H9 (cell line): ENCODE measurements around the gene CLEC17A. TPM values are rescaled to one million over a fixed set of nuclear protein-coding genes. Genes with fewer than 3 reads are reported as not detected.

Experiments
- DNase-seq: peaks from one replicate; pipeline ENCODE4 v3.0.0-alpha.2; 2017
- H2AFZ ChIP-seq: one replicate; pipeline ENCODE4 v1.6.1; 2013; ENCODE audit warnings: mild to moderate bottlenecking, low read length, control low read depth, moderate library complexity
- H2AK5ac ChIP-seq: 2 replicates; pipeline ENCODE4 v1.6.1; 2013; ENCODE audit warnings: low read length, control low read depth, mixed read lengths; ENCODE audit not compliant: insufficient read length
- H2BK120ac ChIP-seq: one replicate; pipeline ENCODE4 v1.6.1; 2013; ENCODE audit warnings: low read depth, mild to moderate bottlenecking, low read length, control low read depth, inconsistent platforms; ENCODE audit not compliant: poor library complexity, severe bottlenecking
- H2BK12ac ChIP-seq: 2 replicates; pipeline ENCODE4 v1.6.1; 2013; ENCODE audit warnings: low read length, control low read depth, mixed read lengths, low read depth; ENCODE audit not compliant: insufficient read length
- H2BK15ac ChIP-seq: 2 replicates; pipeline ENCODE4 v1.6.1; 2013; ENCODE audit warnings: low read depth, low read length, control low read depth
- H2BK20ac ChIP-seq: one replicate; pipeline ENCODE4 v1.6.1; 2013; ENCODE audit warnings: low read depth, mild to moderate bottlenecking, low read length, control low read depth, inconsistent platforms; ENCODE audit not compliant: poor library complexity, severe bottlenecking
- H2BK5ac ChIP-seq: 2 replicates; pipeline ENCODE4 v1.6.1; 2013; ENCODE audit warnings: low read length, control low read depth, mixed read lengths; ENCODE audit not compliant: insufficient read length
- H3K14ac ChIP-seq: 2 replicates; pipeline ENCODE4 v1.6.1; 2013; ENCODE audit warnings: low read length, control low read depth; ENCODE audit not compliant: insufficient read depth
- H3K18ac ChIP-seq: 2 replicates; pipeline ENCODE4 v1.6.1; 2013; ENCODE audit warnings: low read depth, mild to moderate bottlenecking, mixed read lengths, low read length, control low read depth; ENCODE audit not compliant: insufficient read length
- H3K23ac ChIP-seq: 2 replicates; pipeline ENCODE4 v1.6.1; 2013; ENCODE audit warnings: low read length, control low read depth, mixed read lengths, low read depth; ENCODE audit not compliant: insufficient read length
- H3K23me2 ChIP-seq: 2 replicates; pipeline ENCODE4 v1.6.1; 2013; ENCODE audit warnings: low read depth, mild to moderate bottlenecking, mixed read lengths, low read length, control low read depth; ENCODE audit not compliant: insufficient read length, poor library complexity, severe bottlenecking
- H3K27ac ChIP-seq: 2 replicates; pipeline ENCODE4 v1.5.1; 2013; ENCODE audit warnings: low read length, control low read depth, mixed read lengths, low read depth; ENCODE audit not compliant: insufficient read length
- H3K27me3 ChIP-seq: 2 replicates; pipeline ENCODE4 v1.6.1; 2013; ENCODE audit warnings: low read length, control low read depth, inconsistent platforms; ENCODE audit not compliant: insufficient read depth
- H3K4ac ChIP-seq: 2 replicates; pipeline ENCODE4 v1.6.1; 2013; ENCODE audit warnings: low read depth, mild to moderate bottlenecking, control low read depth, inconsistent platforms, low read length, moderate library complexity
- H3K4me1 ChIP-seq: 2 replicates; pipeline ENCODE4 v1.6.1; 2013; ENCODE audit warnings: low read length, control low read depth, inconsistent platforms; ENCODE audit not compliant: insufficient read depth
- H3K4me2 ChIP-seq: 2 replicates; pipeline ENCODE4 v1.6.1; 2013; ENCODE audit warnings: low read length, control low read depth, mixed read lengths; ENCODE audit not compliant: insufficient read length, insufficient read depth
- H3K56ac ChIP-seq: 2 replicates; pipeline ENCODE4 v1.6.1; 2013; ENCODE audit warnings: low read depth, mild to moderate bottlenecking, mixed read lengths, low read length, control low read depth; ENCODE audit not compliant: insufficient read length
- H3K79me1 ChIP-seq: 2 replicates; pipeline ENCODE4 v1.6.1; 2013; ENCODE audit warnings: low read depth, mild to moderate bottlenecking, moderate library complexity, low read length, control low read depth, inconsistent platforms; ENCODE audit not compliant: insufficient read depth, poor library complexity, severe bottlenecking
- H3K79me2 ChIP-seq: 2 replicates; pipeline ENCODE4 v1.6.1; 2013; ENCODE audit warnings: low read length, control low read depth, inconsistent platforms; ENCODE audit not compliant: insufficient read depth
- H3K9ac ChIP-seq: 2 replicates; pipeline ENCODE4 v1.6.1; 2013; ENCODE audit warnings: low read length, control low read depth, mixed read lengths; ENCODE audit not compliant: insufficient read length; ENCODE audit errors: extremely low read depth
- H3K9me3 ChIP-seq: one replicate; pipeline ENCODE4 v1.6.1; 2013; ENCODE audit warnings: low read depth, low read length, inconsistent platforms; ENCODE audit not compliant: control insufficient read depth
- H3T11ph ChIP-seq: one replicate; pipeline ENCODE4 v1.6.1; 2013; ENCODE audit warnings: mild to moderate bottlenecking, low read length, control low read depth, inconsistent platforms
- H4K20me1 ChIP-seq: one replicate; pipeline ENCODE4 v1.6.1; 2013; ENCODE audit not compliant: control insufficient read depth, insufficient read length, insufficient read depth
- H4K5ac ChIP-seq: 2 replicates; pipeline ENCODE4 v1.6.1; 2013; ENCODE audit warnings: low read depth, mild to moderate bottlenecking, mixed read lengths, low read length, control low read depth; ENCODE audit not compliant: insufficient read length
- H4K8ac ChIP-seq: replicated peaks from 2 replicates; pipeline ENCODE4 v1.6.1; 2013; ENCODE audit warnings: low read length, control low read depth, mixed read lengths, low read depth; ENCODE audit not compliant: insufficient read length
- H4K91ac ChIP-seq: 2 replicates; pipeline ENCODE4 v1.6.1; 2013; ENCODE audit warnings: low read depth, mild to moderate bottlenecking, moderate library complexity, mixed read lengths, low read length, control low read depth; ENCODE audit not compliant: insufficient read length
- H3K27ac Mint-ChIP-seq, 3 experiments: 2 replicates in 2 of 3; 3 replicates in 1 of 3; pipeline ENCODE4 v1.8.0; 2020 to 2021; ENCODE audit warnings: mixed read lengths in 3 of 3, mild to moderate bottlenecking in 1 of 3, moderate library complexity in 1 of 3
- H3K27me3 Mint-ChIP-seq: 2 replicates; pipeline ENCODE4 v1.8.0; 2021; ENCODE audit warnings: low read depth, mild to moderate bottlenecking, moderate library complexity, mixed read lengths
- H3K36me3 Mint-ChIP-seq, 3 experiments: 2 replicates in 2 of 3; 3 replicates in 1 of 3; pipeline ENCODE4 v1.8.0; 2020 to 2021; ENCODE audit warnings: low read depth in 3 of 3, mixed read lengths in 3 of 3; ENCODE audit not compliant: insufficient read depth in 1 of 3
- H3K4me1 Mint-ChIP-seq, 2 experiments: 2 replicates each; pipeline ENCODE4 v1.8.0; 2020; ENCODE audit warnings: mixed read lengths in 2 of 2
- H3K4me3 Mint-ChIP-seq, 2 experiments: 2 replicates in 1 of 2; 3 replicates in 1 of 2; pipeline ENCODE4 v1.8.0; 2020 to 2021; ENCODE audit warnings: mild to moderate bottlenecking in 2 of 2, mixed read lengths in 2 of 2, moderate library complexity in 1 of 2
- H3K9me3 Mint-ChIP-seq, 2 experiments: 2 replicates in 1 of 2; 3 replicates in 1 of 2; pipeline ENCODE4 v1.8.0; 2020; ENCODE audit warnings: mild to moderate bottlenecking in 2 of 2, mixed read lengths in 2 of 2, moderate library complexity in 1 of 2
- WGBS: extraction: QIAGEN DNeasy Blood & Tissue Kit; methylation state at CpG from one replicate; pipeline ENCODE4 v1.1.7; 2013; ENCODE audit warnings: missing lambda C conversion rate, low lambda C conversion rate, mixed read lengths; ENCODE audit not compliant: insufficient read length; ENCODE audit errors: extremely low coverage; 5-methylcytosine and 5-hydroxymethylcytosine counted together
- total RNA-seq: library from RNA; stranded (reverse); gene quantifications from 2 replicates; pipeline ENCODE4 v1.2.1, GENCODE V29; 2021
- TF ChIP-seq, protein P1 (sequence below): fragments of 200-600 bp; sonication (generic); conservative IDR thresholded peaks from 3 replicates; pipeline ENCODE4 v1.8.0; 2021; ENCODE audit warnings: antibody characterized with exemption, mild to moderate bottlenecking

CLEC17A gene
- total RNA-seq, 1 experiment from 2014 or later: not detected

GRCh38 chr19:14533450-14533849 lies 49.4 kb upstream of the CLEC17A start:
- Mint-ChIP-seq H3K9me3 (no peaks in the 10 kb centered on the region), H3K36me3 (peaks cover 0 to 13% (median 8%) of the 10 kb centered on the region in 3 experiments; a peak in 4 of 7 replicates), H3K27ac (no peak overlapping the region), H3K27me3 (no peaks in the 10 kb centered on the region), H3K4me1 (peaks cover 11 to 19% of the 10 kb centered on the region in 2 experiments), H3K4me3 (no peak overlapping the region; a peak in 1 of 5 replicates)
- Histone ChIP-seq H3K79me1 (peaks cover 8% of the 10 kb centered on the region), H4K8ac (no peak overlapping the region), H3K27me3 (no peaks in the 10 kb centered on the region), H3K23ac (no peak overlapping the region), H2BK15ac (no peak overlapping the region), H2BK20ac (no peak overlapping the region), H4K5ac (no peak overlapping the region), H2AK5ac (no peak overlapping the region), H3K27ac (no peak overlapping the region), H3K14ac (no peak overlapping the region), H3K23me2 (peaks cover 6% of the 10 kb centered on the region), H3K4ac (no peak overlapping the region), H3K9ac (no peak overlapping the region), H3K4me2 (no peak overlapping the region), H3K9me3 (no peaks in the 10 kb centered on the region), H3T11ph (no peak overlapping the region), H3K79me2 (peaks cover 6% of the 10 kb centered on the region; the same call in 1 of the 2 replicates), H3K4me1 (no peaks in the 10 kb centered on the region; the same call in 1 of the 2 replicates), H3K56ac (no peak overlapping the region), H4K91ac (no peak overlapping the region), H2BK12ac (no peak overlapping the region), H4K20me1 (no peaks in the 10 kb centered on the region), H2AFZ (no peak overlapping the region), H3K18ac (no peak overlapping the region), H2BK5ac (no peak overlapping the region), H2BK120ac (no peak overlapping the region)
- DNase-seq: no peak
- TF ChIP-seq, protein P1, sequence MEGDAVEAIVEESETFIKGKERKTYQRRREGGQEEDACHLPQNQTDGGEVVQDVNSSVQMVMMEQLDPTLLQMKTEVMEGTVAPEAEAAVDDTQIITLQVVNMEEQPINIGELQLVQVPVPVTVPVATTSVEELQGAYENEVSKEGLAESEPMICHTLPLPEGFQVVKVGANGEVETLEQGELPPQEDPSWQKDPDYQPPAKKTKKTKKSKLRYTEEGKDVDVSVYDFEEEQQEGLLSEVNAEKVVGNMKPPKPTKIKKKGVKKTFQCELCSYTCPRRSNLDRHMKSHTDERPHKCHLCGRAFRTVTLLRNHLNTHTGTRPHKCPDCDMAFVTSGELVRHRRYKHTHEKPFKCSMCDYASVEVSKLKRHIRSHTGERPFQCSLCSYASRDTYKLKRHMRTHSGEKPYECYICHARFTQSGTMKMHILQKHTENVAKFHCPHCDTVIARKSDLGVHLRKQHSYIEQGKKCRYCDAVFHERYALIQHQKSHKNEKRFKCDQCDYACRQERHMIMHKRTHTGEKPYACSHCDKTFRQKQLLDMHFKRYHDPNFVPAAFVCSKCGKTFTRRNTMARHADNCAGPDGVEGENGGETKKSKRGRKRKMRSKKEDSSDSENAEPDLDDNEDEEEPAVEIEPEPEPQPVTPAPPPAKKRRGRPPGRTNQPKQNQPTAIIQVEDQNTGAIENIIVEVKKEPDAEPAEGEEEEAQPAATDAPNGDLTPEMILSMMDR: no peak
- no CpG with 5 or more reads among the region's 5 CpGs for WGBS
